Measurements from ENCODE around the gene AFMID.

The AFMID gene

GRCh38 chr17:78208486-78208885, 21.3 kb downstream of the AFMID start:
- no peak overlapping the region for H3K27ac ChIP-seq
- no peak for TF ChIP-seq CTCF (IDR thresholded peaks at IDR 0.05)
- TF ChIP-seq ZFX (IDR thresholded peaks at IDR 0.05; ENCODE audit: borderline replicate concordance): no peak

- no peak for TF ChIP-seq ZFX (IDR thresholded peaks at IDR 0.05; ENCODE audit: borderline replicate concordance)
- TF ChIP-seq CTCF (IDR thresholded peaks at IDR 0.05): no peak
- H3K27ac ChIP-seq: no peak overlapping the region
Observed at GRCh38 chr17:78210111-78210510, 22.9 kb downstream of the AFMID start.

GRCh38 chr17:78211032-78211431, 23.9 kb downstream of the AFMID start:
- TF ChIP-seq CTCF (IDR thresholded peaks at IDR 0.05) (no peak), ZFX (IDR thresholded peaks at IDR 0.05; ENCODE audit: borderline replicate concordance) (no peak)
- H3K27ac ChIP-seq: no peak overlapping the region

- TF ChIP-seq CTCF (IDR thresholded peaks at IDR 0.05): no peak
- no peak for TF ChIP-seq ZFX (IDR thresholded peaks at IDR 0.05; ENCODE audit: borderline replicate concordance)
Observed at GRCh38 chr17:78214016-78214705, 27.0 kb downstream of the AFMID start, which contains the start of gene BIRC5. TSS of gene BIRC5 (plus strand) at chr17:78214253. CDS start at chr17:78214317, 64 bp downstream.

GRCh38 chr17:78214706-78215061, 27.5 kb downstream of the AFMID start:
- no peak for TF ChIP-seq CTCF (IDR thresholded peaks at IDR 0.05)
- no peak for TF ChIP-seq ZFX (IDR thresholded peaks at IDR 0.05; ENCODE audit: borderline replicate concordance)
- H3K27ac ChIP-seq: peak overlapping the region; percentile 82

More at GRCh38 chr17:78214016-78214705, 27.0 kb downstream of the AFMID start, which contains the start of gene BIRC5:
- peak within 1 kb of the TSS; percentile 82 for H3K27ac ChIP-seq

- H3K27ac ChIP-seq: no peak overlapping the region
- TF ChIP-seq ZFX (IDR thresholded peaks at IDR 0.05; ENCODE audit: borderline replicate concordance) (no peak), CTCF (IDR thresholded peaks at IDR 0.05) (no peak)
Observed at GRCh38 chr17:78219396-78220150, 32.4 kb downstream of the AFMID start.

GRCh38 chr17:78223061-78223460, 35.9 kb downstream of the AFMID start:
- TF ChIP-seq CTCF (IDR thresholded peaks at IDR 0.05) (no peak), ZFX (IDR thresholded peaks at IDR 0.05; ENCODE audit: borderline replicate concordance) (no peak)
- H3K27ac ChIP-seq: no peak overlapping the region

Measured in 22Rv1 (cell line).